GM12873 (cell line): ENCODE data around the gene FAM107B.

Source experiments
- TF ChIP-seq, protein P1 (sequence below): IDR thresholded peaks from 2 replicates; pipeline ENCODE4 v1.5.1; 2012; ENCODE audit warnings: low read depth, mild to moderate bottlenecking, moderate library complexity, low read length, control low read depth; ENCODE audit not compliant: insufficient read depth; ENCODE audit errors: missing control alignments

FAM107B gene

DNA sequence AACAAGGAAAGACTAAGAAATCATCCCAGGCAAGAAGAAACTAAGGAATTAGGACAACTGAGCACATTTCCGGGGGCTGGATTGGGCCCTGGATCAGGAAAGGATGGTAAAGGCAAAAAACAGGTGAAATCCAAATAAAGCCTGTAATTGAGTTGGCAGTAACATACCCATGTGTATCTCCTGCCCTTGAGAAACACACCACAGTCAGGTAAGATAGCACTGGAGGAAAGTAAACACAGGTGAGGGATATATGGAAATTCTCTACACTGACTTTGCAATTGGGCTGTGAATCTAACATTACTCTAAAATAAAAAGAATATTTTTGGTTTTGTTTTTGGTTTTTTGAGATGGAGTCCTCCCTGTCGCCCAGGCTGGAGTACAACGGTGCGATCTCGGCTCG lies 303.8 kb downstream of the FAM107B start:
- TF ChIP-seq, protein P1, sequence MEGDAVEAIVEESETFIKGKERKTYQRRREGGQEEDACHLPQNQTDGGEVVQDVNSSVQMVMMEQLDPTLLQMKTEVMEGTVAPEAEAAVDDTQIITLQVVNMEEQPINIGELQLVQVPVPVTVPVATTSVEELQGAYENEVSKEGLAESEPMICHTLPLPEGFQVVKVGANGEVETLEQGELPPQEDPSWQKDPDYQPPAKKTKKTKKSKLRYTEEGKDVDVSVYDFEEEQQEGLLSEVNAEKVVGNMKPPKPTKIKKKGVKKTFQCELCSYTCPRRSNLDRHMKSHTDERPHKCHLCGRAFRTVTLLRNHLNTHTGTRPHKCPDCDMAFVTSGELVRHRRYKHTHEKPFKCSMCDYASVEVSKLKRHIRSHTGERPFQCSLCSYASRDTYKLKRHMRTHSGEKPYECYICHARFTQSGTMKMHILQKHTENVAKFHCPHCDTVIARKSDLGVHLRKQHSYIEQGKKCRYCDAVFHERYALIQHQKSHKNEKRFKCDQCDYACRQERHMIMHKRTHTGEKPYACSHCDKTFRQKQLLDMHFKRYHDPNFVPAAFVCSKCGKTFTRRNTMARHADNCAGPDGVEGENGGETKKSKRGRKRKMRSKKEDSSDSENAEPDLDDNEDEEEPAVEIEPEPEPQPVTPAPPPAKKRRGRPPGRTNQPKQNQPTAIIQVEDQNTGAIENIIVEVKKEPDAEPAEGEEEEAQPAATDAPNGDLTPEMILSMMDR = no peak

DNA sequence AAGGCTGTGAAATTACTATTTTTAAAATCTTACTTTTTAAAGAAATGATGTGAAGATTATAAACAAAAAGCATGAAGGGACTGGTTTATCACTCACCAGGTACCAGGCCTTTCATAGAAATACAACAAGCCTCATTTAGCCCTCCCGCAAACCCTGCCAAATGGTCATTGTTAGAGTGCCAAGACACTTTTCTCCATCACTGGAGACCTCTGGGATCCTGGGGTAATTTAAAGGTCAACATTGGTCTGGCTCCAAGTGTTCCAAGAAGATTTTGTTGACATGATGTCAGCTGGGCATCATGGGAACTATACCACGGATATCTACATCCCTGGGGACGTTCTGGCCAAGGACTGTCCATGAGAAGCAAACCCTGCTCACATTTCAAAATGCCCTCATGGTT lies 306.0 kb downstream of the FAM107B start:
- TF ChIP-seq, protein P1 = no peak
